HG03159 (cell line): ENCODE data around the gene KAT6B.

ENCODE experiments used
- ATAC-seq: cut with Tn5 transposase; IDR thresholded peaks from one replicate; pipeline ENCODE4 v1.9.1; 2021; ENCODE audit warnings: mild to moderate bottlenecking, moderate library complexity; ENCODE audit not compliant: unreplicated experiment

KAT6B gene

DNA sequence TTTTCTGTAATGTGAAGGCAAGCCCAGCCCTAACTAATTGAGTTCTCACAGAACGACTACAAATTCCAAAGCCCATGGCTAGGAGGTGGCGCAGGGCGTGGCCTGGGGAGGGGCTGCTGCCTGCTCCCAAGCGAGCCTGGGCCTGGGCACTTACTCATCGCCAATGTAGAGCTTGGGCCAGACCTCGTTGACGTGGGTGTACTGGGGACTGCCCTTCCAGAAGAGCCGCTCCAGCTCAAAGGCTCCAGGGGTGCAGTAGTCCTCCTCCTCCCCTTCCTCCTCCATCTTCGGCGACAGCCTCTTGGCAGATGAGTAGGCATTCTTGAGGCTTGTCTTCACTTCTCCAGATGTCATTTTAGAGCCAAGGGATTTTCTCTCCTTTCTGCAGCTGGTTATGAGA is 231.8 kb downstream of the KAT6B start:
- no peak for ATAC-seq

DNA sequence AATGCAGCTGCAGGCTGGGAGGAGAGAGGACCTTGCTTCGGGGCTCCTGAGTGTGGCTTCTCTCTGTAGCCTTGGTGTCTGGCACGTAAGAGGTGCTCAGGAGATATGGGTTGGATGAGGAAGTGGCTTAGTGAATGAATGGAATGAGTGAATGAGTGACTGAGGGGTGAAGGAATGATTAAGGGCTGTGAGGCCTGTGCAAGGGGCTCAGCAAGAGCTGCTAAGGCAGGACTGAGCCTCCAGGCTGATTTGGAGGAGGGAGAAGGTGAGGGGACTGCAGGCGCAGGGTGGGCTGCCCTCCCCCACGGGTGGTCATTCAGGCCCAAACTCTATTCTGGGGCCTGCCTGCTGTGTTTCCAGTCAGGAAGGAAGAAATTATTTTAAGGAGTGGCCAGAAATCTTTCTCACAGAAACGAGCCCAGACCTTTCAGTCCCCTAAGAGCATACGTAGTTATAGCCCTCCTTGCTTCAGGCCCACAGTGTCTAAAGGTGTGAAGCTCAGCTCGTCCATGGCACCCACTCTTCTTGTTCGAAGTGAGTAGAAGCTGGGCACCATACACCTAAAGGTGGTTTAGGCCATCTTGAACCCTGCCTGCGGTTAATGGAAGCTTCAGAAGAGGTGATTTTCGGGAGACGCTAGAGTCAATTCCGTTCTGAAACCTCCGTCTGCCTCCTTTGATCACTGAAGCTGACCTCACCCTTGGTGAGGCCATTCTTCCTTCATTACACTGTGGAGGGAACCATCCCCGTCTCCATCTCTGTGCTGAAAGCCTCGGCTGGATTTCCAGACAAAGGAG is 235.5 kb downstream of the KAT6B start:
- no peak for ATAC-seq

DNA sequence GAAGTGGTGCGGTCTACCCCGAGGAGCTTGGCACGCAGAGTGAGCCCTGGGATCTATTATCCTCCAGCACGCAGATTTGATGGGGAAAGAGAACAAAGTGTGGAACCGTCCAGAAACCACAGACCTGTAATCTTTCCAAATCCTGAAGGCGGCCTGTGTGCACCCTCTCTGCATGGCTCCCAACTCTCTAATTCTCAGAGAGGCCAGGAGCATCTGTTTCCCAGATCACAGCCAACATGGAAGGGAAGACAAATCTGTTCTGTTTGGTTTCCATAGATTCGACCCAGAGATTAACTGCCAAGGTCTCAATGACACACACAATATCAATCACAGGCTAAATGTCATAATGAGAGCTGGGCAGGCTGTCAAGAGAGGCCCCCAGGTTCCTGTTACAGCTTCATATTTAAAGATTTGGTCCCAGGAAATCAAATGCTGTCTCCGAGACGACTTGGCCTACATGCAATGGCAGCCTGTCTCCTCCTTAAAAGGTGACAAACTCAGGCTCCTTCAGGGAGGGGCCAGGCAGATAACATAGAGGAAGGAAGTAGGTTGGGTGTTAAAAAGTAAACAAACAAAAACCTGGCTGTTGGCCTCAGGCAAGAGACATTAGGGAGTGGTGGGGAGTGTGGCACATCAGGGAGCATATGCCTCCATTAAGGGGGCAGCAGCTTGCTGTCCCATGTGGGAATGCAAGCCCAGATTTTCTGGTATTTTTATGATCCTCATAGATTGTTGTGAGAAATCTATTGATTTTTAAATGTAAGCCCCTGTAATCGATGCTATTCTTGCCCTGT is 236.3 kb downstream of the KAT6B start:
- no peak for ATAC-seq

DNA sequence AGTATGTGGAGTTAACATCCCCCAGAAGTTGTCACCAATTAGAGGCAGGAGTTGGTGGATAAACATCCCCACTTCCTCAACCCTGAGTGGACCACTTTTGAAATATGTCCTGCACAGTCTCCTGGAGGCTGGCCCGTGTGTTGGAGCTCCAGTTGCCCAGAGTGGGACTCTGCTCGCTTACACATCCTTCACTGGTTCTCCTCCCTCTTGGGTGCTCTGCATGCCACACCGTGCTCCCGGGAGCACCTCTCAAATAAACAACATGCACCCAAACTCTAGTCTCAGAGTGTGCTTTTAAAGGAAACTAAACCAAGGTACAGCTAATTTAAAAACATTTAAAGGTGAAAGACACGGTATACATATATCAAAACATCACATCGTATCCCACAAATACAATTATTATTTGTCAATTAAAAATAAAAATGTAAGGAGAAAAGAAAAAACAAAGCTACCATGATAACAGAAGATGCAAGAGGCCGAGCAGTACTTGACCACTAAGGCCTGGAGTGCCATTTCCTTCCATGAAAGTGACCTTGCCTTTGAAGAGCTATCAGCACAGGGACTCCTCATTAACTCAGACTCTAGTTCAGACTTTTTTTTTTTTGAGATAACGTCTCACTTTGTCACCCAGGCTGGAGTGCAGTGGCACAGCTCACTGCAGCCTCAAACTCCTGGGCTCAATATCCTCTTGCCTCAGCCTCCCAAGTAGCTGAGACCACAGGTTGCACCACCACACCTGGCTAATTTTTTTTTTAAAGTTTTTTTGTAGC is 237.2 kb downstream of the KAT6B start:
- no peak for ATAC-seq

DNA sequence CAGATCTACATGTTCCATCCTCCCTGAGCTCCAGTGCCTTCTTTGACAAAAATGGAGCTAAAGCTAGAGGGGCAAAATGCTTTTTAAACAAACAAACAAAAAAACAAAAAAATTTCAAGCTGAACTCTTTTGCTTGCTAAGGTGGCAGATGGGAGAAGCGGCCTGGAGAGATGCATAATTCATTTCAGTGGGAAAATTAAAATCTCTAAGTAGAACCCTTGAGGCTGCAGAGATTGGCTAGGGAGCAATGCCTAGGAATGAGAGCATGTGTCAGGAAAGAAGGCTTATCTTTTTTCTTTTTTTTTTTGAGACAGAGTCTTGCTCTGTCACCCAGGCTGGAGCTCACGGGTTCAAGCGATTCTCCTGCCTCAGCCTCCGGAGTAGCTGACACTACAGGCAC is 238.7 kb downstream of the KAT6B start:
- ATAC-seq = no peak

DNA sequence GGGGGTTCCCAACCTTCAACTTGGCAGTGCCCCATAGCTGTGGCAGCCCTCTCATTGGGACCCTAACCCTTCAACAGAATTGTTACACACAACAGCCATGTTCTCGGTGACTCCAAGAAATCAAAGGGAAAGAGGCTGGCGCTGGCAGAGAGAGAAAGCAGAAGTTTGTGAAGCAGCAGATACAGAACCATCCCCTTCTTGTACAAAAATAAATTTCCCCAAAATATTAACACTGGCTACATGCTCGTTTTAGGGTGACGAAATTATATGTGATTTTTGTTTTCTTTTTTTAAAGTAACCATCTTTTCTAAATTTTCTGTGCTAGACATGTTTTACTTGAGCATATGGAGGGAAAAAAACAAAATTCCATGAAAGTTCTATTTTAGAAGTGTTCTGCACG is 239.9 kb downstream of the KAT6B start:
- ATAC-seq = no peak

DNA sequence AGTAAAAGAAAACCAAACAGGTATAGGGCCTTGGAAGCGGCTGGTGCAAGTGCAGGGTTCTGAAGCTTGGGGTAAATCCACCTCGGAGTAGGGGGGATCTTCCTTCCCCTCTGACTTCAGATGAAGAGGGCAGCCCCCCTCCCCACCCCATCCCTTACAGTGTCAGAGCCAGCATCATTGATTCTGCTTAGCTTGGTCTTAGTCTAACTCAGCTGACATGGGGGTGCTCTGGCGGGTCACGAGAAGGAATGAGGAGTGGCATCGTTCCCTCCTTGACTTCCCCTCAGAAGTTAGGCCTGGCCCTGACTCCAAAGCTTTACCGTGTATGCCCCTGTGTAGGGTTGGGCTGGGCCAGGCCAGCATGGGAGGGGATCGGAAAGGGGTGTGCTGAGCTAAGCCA is 240.9 kb downstream of the KAT6B start:
- ATAC-seq = no peak

DNA sequence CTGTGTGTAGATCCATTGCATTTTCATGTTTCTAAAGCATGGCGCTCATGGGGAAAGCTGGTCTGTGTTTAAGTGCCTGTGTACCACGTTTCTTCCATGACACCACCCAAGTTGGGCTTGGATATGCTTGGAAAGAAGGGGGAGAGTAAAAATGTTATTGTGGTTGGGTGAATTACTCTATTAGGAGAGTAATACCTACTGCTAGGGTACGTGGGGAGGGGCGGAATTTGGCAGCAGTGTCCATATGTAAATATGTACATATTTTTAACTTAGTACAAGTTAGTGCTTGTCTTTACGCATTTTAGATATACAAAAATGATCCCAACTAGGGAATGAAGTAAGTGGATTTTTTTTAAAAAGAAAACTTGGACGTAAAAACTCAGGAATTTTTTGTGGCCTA is 242.1 kb downstream of the KAT6B start:
- no peak for ATAC-seq

DNA sequence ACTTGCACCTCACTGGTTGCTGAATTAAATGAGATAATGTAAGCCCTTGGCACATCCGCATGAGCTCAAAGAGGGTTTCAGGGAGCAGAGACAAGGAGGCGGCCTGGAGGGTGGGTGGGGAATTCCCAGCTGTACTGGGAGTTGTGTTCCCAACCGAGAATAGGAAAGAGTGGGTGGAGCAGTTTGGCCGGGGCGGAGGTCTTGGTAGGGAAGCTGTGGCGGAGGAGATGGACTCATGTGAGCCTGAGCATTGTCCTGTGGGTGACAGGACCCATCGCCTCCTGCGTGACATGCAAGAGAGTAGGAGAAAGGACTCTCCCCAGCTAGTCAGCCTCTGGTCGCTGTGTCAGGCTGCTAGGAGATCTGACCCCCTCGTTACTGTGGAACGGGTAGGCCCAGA is 244.1 kb downstream of the KAT6B start:
- ATAC-seq = no peak

DNA sequence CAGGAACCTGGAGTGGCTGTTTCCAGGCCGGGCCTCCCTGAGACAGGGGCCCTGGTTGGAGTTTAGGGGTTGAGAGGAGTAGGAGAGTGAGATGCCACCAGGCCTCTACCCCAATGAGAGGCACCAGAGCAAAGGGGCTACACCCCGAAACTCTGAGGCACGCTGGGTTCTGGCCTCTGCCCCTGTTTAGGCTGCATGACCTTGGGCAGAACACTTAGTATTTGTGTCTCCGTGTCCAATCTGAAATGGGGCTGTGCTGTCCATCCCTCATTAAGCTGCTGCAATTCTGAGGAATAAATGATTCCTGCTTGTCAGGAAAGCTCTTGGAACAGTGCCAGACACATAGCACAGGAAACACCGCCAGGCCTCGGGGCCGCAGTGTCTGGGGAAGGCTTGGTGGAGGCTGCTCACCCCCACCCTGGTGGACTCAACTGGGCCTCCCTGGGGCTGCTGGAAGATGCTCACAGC is 244.6 kb downstream of the KAT6B start:
- no peak for ATAC-seq

DNA sequence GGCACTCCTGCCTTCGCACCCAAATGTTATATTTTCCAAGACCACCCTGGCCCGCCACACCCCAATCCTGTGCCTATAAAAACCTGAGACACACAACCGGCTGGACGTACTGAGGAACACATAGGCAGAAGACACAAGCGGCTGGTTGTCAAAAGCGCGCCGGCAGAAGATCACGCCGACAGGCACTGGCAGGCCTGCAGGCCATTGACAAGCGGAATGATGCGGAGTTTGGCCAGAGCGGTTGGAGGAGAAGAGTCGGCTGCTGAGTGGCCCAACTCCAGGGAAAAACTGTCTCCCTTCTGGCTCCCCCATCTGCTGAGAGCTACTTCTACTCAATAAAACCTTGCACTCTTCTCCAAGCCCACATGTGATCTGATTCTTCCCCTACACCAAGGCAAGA is 245.4 kb downstream of the KAT6B start:
- no peak for ATAC-seq

DNA sequence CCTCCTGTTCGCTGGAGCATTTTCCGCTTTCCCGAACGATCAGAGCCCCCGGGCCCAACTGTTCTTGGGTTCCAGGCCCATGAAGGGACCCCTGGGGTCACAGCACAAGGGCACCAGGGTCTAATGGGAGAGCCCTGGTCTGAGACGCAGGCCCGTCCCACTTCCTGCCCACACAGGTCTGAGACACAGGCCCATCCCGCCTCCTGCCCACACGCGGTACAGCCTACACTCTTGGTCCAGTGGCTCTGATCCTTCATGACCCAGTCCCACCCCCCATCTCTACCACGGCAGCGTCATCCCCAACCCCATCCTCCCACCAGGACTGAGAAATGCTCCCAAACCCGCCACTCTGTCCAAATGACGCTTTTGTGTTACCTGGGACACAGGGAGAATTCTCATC is 246.3 kb downstream of the KAT6B start:
- no peak for ATAC-seq

DNA sequence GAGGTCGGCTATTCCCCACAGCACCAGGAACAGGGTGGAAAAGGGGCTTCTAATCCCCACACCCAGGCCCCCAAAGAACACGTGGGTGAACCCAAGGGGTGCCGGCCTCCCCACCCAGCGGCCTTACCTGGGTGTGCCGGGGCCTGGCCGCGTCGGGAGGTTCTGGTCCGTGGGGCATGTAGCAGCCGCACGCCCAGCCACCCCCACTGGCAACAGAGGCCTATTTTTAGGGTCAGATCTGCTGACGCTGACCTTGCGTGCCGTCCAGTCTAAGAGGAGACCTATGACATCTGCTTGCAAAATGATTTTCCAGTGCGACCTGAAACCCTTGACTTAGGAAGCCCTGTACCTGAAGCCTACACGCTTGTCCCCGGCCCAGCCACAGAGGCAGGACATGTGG is 247.0 kb downstream of the KAT6B start:
- ATAC-seq = no peak

DNA sequence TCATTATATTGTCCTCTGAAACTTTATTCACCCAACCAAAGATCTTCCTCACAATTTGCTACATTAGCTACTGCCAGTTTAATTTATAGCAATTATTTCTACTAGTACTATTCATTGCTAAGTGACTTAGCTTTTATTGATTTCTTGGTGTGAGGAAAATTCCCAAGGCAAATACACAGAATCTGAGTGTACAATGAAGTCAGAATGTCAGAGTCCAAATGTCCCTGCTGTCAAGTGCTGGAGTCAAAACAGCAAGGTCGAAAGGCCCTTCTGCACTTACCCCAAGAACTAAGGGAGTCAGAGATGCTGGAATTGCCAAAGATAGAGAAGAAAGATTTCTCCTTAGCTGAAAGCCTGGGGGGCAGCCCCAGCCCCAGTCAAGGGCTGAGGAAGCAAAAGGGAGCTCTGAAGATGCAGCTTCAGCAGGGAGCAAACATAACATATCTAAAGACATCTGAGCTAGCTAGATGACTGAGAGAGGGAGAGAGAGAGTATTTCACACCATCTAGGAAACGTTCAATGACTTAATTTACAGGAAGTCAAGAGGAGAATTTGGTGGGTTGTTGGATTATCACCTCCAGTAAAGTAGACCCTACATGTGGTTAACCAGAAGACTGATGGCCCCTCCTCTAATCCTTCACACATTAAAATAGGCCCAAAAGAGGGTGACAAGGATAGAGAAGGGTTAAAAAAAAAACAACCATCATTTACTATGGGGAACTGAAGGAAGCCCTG is 248.5 kb downstream of the KAT6B start:
- no peak for ATAC-seq

DNA sequence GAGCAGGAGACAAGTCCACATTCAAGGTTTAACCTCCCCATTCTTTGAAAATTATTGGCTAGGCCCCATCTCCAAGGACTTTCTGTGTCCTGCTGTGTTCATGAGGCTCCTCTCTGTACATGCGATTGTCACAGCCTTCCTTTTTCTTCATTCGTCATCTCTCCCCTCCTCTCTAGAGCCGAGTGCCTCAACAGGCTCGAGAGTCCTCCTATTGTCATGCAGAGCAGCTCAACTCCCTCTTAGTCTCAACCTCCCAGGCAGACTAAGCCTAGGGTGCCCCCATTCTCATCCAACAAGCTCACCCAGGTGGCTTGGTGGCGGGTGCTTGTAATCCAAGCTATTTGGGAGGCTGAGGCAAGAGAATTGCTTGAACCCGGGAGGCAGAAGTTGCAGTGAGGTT is 249.9 kb downstream of the KAT6B start:
- no peak for ATAC-seq

DNA sequence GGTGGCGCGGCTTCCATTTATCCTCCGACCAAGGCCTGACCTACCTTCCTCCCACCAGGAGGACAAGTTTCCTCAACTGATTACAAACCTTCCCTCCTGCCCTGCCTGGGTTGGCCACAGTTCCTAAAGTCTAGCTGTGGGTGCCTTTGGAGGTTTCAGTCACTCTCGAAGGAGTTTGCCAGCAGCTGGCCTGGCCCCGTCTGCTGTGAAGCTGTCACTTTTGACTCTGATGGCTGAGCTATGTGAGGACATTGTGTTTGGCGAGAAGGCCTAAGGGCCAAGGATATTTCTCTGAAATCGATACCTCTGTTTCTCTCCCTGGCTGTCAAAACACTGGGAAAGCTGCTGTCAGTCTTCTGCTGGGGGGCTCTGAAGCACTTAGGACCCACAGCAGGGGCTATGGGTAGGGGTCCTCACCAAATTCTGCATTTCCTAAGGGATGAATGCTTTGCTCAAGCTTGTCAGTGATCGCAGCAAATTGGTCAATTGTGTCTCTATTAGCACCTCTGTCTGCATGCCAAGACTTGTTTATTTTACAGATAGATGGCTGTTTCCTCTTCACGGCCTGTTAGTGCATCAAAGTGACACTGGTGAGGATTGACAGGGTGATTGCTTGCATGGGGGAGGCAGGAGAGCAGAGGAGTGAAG is 253.2 kb downstream of the KAT6B start:
- no peak for ATAC-seq

DNA sequence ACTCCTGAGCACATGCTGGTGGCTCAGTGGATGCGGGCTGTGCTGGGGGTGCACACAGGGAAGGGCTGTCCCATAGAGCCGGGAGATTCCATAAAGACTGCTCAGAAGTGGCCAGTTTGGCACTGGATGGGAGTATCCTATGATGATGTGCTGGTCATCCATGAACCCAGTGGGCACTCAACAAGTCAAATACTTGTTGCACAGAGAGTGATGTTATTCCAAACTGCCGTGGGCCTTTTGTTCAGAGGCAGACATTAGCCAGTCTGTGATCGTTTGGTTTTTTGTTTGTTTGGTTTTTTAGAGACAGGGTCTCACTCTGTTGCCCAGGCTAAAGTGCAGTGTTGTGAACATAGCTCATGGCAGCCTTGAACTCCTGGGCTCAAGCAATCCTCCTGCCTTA is 254.2 kb downstream of the KAT6B start:
- ATAC-seq = no peak

DNA sequence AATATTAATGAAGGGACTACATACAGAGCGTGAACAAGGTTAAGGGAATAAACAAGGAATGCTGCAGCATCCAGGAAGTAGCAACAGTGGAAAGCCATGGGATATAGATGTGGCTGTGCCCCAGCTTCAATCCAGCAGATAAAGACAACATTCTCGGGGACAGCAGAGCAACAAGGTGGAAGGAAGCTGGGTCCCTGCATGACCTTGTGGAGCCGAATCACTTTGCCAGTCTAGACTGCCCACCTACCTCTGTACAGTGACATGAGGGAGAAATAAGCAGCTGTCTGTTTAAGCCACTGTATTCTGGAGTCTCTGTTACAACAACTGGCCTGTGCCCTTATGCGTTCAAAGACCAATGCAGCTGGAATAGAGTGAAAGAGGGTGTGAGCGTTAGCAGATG is 255.0 kb downstream of the KAT6B start:
- ATAC-seq = no peak
